Subcutaneous adipose tissue (tissue), 4 donors: ENCODE results near the gene ZNF98. TPM values are rescaled to one million over a fixed set of nuclear protein-coding genes. Genes with fewer than 3 reads are reported as not detected.

ENCODE experiments used
- small RNA-seq: library from RNA; depleted of rRNA; stranded (forward); fragments of <200 nt; gene quantifications from one replicate; pipeline ENCODE3, GENCODE V24; 2016
- total RNA-seq, 4 donors: library from RNA; depleted of rRNA; stranded (reverse); fragments of >200 nt; gene quantifications; one replicate each; pipeline ENCODE4 v1.1.0, GENCODE V29; 2016
- TF ChIP-seq, protein P1 (sequence below): fragments of 450-650 bp; IDR thresholded peaks from one replicate; pipeline ENCODE4 v1.5.1; 2016; ENCODE audit warnings: low read depth, mild to moderate bottlenecking, control low read depth, antibody characterized with exemption, moderate library complexity

ZNF98 gene
- total RNA-seq, 4 donors from 2014 or later = 0.17 to 0.33 (median 0.20) TPM

- TF ChIP-seq, protein P1, sequence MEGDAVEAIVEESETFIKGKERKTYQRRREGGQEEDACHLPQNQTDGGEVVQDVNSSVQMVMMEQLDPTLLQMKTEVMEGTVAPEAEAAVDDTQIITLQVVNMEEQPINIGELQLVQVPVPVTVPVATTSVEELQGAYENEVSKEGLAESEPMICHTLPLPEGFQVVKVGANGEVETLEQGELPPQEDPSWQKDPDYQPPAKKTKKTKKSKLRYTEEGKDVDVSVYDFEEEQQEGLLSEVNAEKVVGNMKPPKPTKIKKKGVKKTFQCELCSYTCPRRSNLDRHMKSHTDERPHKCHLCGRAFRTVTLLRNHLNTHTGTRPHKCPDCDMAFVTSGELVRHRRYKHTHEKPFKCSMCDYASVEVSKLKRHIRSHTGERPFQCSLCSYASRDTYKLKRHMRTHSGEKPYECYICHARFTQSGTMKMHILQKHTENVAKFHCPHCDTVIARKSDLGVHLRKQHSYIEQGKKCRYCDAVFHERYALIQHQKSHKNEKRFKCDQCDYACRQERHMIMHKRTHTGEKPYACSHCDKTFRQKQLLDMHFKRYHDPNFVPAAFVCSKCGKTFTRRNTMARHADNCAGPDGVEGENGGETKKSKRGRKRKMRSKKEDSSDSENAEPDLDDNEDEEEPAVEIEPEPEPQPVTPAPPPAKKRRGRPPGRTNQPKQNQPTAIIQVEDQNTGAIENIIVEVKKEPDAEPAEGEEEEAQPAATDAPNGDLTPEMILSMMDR = no peak
These were observed 67.5 kb downstream of the ZNF98 start for GRCh38 chr19:22354665-22355064.

Small RNA genes lying within 50 kb of the gene (small RNA-seq; reads per million reads assigned to genes)
- gene AC011494.1 = not detected

Other genes with a start within 250 kb of the ZNF98 start
- 1 to 10 TPM in 3 of 4 donors, under 1 TPM in 1; 0.88 to 4.2 (median 1.2) TPM for gene ZNF676, start 225.4 kb downstream of the ZNF98 start, total RNA-seq
- not detected for gene ZNF729, start 135.9 kb downstream of the ZNF98 start, total RNA-seq
- gene ZNF492, start 212.0 kb upstream of the ZNF98 start, total RNA-seq = under 1 TPM in 3 of 4 donors, not detected in 1; 0.17 to 0.44 (median 0.19) TPM